Measurements from ENCODE around the gene MACC1.
"Not testable (repeated sequence)": the region's sequence is repeated elsewhere in the genome, so short reads cannot be mapped to it uniquely, and the experiment has no call there.

MACC1 gene

DNA sequence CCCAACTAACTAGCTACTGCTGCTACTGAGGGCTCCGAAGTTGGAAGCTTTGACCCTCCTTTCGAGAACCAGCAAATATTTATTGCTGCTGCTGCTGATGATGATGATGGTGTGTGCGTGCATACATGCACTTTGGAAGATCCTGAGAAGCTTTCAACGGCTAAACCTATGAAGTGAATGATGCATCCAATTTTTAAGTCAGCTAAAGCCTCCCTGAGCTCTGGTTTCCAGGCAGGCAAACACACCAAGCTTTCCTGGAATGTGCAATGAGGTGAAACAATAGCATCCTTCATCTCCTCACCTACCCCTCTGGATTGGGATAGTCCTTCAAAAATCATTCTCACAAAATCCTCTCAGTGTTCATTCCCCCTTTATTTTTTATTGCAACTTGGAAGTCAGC lies 13.9 kb downstream of the MACC1 start:
- DNase-seq: no peak

DNA sequence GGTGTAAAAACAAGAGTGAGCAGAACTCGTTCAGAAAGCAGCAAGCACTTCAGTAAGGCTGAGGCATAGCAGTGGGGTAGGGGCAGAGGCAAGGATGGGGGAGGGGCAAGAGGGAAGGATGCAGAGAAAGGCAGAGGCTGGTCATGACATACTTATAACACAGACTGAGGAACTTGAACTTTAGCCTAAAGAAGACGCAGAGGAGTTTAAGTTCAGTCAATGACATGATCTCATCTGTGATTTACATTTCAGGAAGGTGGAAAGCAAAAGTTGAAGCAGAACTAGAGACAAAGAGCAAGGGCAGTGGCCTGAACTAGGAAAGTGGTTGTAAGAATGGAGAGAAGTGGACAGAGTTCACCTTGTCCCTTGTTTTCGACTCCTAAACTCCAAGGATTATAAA lies 15.8 kb downstream of the MACC1 start:
- peak; percentile 34 for DNase-seq

DNA sequence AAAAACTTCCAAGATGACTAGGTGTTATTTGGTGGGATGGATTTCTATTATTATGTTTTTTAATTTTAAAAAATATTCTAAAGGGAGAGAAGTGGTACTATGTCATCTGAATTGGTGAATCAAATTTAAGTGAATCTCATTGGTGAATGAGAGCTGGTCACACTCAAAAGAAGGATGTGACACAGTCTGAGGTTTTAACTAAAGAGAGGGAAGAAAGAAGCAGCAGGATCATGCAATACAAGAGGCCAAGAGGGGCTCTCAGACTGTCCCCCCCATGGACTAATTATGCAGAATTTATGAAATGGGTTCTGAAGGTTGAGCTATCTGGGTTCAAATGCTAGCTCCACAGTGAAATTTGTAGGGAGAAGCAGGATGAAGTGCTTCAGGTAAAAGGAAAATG lies 16.2 kb downstream of the MACC1 start:
- no peak for DNase-seq

DNA sequence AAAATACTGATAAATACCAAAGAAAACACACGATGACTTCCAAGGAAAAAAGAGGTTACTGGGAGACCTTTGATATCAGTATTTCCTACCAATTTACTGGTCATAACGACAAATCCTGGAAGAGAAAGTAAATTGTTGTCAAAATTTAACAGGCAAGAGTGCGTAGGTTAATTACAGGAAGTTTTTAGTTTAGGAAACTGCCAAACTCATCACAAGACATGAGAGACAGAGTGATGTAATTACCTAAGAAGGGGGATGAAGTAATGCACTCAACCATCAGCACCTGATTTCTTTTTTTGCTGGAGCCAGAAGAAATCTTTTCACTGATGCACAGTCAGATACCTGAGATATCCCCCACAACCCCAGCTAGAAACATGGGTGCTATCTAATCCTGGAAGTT lies 16.8 kb downstream of the MACC1 start:
- DNase-seq: no peak

DNA sequence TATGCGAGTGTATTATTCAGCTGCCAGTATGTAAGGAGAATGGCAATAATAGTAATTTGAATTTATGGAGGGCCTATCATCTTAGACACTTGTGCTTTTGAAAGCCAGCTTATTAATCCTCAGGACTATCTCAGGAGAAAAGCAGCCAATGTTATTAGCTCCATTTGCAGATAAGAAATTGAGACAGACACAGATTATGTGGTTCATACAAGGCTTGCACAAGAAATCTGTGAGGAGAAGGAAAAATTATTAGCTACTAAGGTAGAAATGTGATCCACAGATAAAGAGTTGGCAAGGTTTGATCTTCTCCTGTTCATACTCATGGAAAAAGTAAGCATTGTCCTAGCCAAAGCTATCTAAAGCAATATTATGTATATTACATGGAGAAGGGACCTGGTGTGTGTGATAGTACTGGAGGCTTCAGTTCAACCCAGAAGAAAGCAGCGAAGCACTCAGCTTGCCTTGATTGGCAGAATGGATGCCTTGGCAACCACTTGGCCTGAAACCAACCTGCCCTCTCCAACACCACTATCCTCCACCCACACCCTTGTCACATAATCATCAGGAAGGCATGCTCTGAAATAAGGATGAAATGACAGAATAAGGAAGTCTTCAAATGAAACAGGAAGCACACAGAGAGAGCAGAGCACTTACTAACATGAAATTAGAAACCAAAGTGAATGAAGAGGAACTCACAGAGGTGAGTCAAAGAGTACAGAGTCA lies 18.0 kb downstream of the MACC1 start:
- peak; percentile 90 for DNase-seq

DNA sequence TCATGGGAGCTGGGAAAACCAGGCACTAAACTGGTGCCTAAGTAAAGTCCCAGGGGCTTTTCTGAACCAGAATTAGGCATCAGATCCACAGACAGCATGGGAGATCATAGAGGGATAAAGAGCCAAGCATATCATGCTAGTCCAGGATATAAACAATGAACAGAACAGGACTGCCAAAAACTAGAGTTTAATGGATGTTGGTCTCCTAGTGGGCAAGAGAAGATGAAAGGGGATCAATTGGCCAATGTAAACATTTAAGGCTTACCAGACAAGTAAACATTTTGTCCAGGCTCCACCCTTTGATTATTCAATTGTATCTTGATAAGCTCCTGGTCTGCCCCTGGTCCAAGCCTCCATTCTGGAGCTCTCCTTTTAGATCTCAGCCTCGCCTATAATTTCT lies 18.9 kb downstream of the MACC1 start:
- DNase-seq: no peak

DNA sequence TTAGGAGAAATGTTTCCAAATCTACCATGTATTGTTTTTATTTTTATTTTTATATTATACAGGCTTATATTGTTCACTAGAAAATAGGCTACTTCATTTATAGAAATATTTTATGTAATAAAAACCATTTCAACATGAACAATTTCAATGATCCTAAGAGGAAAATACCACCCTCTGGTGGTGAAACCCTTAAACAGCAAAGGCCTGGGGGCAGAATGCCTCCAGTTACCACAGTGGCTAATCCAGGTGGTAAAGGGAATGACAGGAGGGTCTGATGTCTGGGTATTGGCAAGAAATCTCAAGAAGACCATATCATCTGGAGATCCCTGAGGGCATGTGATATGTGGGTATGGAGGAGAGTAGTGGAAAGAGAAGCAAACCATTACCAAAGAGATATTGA lies 19.3 kb downstream of the MACC1 start:
- no peak for DNase-seq

DNA sequence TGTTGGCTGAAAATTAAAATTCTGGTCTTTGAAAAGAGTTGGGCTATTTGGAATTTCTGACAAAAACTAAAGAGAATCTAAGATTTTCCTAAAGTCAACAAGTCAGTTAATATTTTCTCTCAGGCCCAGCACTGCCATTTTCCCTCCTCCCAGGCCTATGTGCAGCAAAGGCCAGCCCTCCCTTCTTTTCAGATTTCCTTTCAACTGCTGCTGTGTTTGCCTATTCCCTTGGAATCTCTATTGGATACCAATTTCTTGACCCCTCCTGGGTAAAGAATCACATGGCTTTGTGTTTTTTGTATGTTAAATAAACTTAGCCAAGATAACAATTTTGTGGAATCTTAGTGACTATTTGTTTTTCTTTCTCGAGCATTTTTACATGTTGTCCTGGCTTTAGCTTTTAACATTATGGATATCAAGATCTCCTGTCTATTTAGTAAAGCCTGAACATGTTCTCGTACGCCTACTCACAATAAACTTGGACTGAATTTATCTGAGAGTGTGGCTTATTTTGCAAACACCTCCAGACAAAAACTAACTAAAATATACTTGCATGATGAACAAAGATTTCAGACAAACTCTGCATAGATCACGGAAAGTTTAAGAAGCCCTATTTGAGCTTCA lies 19.9 kb downstream of the MACC1 start:
- DNase-seq: no peak

DNA sequence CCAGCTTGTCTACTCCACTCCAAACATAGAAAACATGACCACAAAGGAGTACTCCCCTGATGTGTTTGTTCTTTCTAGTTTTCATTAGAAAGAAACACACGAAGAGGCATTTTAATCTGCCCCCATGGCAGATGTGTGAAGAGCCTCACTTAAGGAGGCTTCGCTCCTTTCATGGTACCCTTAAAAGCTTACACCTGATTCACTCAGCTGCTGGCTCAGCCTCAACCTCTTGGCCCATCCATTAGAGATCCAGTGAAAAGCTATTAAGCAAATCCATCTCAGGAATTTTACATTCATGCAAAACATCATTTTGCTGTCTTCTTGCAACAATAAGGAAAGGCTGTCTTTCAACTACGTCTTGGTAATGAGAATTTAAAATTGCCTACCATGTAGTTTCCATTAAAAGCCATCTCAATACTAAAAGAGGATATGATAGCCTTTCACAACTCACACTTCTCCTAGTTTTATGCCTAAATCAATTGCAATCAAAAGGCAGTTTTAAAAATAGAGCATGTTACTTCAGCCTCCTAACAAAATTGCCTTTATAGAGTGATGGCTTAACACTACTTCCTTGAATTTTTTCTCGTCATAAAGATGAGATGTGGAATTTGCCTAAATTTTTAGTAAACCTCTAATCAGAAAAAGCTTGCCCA lies 22.7 kb downstream of the MACC1 start:
- no peak for DNase-seq

DNA sequence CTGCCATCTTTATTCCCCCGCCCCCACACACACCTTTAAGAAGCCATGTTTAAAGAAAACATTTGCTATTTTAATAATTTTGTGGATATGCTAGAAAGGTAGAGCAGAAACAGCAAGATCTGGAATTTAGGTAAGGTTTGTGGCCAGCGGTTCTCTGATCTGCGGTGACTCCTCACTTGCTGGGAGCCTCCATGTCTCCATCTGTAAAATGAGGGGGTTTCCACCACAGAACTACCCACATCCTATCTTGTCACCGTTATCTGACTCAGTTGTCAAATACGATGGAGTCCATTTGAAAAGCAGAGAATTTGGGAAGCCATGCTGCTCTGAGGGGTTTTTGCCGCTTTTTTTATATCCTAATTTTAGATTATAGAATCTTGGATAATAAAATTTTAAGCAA lies 23.3 kb downstream of the MACC1 start:
- DNase-seq: no peak

DNA sequence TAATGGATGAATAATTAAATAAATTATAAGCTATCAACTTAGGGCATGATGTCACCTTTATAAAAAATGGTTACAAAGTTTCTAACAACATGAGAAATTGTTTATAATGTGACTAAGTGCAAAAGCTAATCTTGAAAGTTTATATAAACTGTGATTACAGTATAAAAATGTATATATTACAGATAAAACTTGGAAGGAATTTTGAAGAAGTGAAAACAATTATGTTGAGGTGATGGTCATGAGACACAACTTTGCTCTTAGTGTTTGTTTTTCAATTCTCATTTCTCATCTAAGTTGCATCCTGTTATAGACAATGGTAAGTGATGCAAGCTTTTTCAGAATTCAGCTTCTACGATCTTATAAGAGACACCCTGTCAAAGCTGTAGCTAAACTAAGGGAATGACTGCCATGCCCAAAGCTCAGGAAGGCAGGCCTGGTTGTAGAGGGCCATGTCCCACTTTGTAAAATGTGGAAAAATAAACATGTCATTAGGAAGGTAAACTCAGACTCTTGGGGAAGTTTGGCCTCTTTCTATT lies 23.9 kb downstream of the MACC1 start:
- no peak for DNase-seq

DNA sequence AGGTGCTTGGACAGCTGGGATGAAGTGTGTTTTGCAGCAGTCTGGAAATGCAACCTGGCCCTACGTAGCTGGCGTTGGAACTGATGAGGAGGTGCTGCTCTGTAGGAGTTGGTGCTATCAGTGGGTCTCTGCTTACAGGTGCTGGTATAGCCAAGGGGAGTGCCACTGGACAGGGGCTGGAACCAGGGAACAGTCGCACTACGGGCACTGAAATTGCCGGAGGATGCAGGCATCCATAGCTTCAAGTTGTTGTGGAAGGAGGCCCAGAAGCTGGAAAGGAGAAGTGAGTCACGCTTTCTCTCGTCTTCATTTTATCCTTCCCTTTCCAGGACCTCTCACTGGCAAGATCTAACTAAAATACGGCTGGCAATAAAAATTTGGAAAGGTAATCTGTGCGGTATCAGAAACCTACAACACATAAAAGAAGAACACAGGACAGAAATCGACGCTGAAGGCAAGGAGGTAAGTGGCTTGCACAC lies 25.8 kb downstream of the MACC1 start:
- no peak for DNase-seq

DNA sequence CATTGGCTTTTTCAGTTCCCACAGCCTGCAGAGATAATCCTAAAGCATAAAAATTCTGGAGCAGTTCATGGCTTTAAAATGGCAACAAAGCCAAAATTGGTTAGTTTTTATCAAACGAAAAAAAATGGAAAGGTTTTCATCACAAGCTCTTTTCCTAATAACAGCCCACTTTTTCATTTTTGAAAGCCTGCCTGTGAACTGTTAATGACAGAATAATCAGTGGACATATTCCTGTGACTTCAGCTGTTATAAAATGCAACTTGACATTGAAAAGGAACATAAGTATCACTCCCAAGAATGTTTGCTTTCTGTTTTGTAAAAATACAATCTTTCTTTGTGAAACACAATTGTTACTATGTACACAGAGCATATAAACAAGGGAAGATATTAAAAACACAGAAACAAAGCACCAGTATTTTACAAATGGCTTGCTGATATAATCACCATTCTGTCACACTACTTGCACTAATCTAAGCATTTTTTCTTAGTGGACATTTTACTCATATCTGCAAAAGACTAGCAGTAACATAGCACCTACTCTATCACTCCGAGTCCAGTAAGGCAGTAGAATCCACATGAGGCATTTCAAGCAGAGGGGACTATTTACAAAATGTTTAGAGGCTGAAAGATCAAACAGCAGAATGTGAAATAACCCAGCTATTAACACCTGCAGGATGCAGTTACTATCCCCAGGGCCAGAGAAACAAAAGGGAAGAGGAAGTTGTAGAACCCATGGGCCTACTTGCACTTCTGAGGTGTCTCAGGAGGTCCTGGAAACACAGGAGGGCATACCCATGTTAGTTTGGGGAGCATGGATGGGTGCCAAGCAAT lies 26.4 kb downstream of the MACC1 start:
- DNase-seq: no peak

DNA sequence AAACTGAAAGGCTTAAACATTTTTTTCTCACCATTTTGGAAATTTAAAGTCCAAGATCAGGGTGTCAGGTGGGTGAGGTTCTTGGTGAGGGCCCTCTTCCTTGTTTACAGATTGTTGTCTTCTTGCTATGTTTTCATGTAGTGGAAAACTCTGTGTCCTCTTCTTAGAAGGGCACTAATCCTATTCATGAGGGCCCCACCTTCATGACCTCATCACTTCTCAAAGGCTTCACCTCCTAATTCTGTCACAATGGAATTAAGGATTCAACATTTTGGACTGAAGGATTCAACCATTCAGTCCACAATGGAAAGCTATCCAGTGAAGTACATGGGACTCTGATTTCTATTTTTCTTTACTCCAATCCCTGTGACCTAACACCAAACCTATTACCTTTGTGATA lies 27.3 kb downstream of the MACC1 start:
- DNase-seq: no peak

DNA sequence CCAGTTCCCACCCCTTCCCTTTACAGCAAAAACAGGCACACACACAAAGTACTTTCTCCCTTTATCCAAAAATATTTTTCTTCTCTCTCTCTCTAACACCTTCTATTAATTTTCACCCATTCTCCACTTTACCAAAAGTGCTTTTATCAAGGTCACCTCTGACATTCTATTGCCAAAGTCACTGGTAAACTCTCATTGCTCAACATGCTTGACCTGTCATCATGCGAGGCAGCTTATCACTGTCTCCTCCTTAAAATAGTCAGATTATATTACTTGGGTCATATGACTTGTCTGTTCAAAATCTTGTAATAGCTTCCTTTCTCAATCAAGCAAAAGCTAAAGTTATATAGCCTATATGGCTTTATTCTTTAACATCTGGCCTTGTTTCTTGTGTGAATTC lies 28.6 kb downstream of the MACC1 start:
- no peak for DNase-seq

DNA sequence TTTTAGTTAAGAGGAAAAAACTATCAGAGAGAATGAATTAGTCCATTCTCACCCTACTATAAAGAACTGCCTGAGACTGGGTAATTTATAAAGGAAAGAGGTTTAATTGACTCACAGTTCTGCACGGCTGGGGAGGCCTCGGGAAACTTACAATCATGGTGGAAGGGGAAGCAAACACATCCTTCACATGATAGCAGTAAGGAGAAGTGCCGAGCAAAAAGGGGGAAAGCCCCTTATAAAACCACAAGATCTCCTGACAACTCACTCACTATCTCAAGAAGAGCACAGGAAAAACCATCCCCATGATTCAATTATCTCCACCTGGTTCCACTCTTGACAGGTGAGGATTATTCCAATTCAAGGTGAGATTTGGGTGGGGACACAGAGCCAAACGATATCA lies 29.3 kb downstream of the MACC1 start:
- not testable (repeated sequence) for DNase-seq

DNA sequence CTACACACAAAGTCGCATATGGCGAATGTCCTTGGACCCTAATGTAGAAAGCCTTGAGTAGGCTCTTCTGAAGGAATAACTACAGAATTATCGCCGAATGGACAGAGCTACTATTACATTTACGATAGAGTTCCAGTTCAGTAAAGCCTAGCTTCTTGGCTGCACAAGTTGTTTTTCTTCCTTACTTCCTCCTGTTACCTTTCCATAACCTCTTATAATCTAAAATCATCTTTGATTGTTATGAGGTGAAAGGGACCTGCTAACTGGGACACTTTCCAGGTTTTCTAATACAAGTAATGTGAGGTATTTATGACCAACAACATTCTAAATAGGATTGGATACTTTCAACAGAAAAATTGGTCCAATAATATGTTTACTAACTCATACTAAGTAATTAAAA lies 31.2 kb downstream of the MACC1 start:
- DNase-seq: no peak

DNA sequence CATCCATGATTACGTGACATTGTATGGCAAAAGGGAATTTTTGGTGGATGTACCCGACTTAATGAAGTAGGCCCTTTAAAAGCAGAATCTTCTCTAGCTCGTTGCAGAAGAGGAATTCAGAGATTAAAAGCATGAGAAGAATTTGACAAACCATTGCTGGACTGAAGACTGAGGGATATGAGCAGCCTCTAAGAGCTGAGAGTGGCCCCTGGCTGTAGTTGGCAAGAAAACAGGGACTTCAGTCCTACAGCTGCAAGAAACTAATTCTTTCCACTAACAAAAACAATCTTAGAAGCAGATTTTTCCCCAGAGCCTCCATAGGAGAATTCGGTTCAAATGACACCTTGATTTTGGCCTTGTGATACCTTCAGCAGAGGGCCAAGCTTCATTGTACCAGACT lies 34.1 kb downstream of the MACC1 start:
- no peak for DNase-seq

DNA sequence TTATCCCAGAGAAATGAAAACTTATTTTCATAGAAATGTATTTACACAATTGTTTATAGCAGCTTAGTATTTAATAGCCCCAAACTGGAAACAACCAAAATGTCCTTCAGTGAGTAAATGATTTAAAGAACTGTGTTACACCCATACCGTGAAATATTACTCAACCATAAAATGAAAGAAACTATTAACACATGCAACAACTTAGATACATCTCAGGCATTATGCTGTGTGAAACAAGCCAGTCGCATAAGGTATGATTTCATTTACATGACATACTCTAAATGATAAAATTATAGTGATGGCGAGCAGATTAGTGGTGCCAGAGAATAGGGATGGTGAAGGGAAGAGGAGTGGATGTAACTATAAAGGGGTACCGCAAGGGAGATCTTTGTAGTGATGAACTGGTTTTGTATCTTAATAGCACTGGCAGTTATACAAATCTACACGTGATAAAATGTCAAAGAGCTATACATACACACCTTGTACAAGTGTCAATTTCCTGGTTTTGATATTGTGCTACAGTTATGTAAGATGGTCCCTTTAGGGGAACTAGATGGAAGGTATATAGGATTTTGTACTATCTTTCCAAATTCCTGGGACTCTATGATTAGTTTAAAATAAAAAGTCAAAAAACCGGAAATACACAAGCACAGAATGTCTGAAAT lies 40.5 kb downstream of the MACC1 start:
- DNase-seq: no peak

DNA sequence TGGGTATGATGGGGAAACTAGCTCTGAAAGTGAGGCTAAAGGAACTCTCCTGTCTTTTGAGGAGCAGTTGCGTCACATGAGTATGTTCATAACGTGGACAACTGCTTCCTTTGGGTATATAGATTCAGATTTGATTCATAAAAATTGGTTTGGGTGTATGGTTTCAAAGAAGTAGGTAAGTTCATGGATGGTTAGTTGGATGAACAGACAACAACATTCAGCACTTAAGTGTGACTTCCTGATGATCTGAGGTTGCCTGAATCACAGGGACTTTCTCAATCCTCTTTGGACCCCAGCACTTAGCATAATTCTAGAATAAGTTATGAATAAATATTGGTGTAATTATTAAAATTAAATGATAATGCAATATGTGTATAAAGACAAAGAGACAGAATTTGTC lies 43.4 kb downstream of the MACC1 start:
- DNase-seq: no peak

DNA sequence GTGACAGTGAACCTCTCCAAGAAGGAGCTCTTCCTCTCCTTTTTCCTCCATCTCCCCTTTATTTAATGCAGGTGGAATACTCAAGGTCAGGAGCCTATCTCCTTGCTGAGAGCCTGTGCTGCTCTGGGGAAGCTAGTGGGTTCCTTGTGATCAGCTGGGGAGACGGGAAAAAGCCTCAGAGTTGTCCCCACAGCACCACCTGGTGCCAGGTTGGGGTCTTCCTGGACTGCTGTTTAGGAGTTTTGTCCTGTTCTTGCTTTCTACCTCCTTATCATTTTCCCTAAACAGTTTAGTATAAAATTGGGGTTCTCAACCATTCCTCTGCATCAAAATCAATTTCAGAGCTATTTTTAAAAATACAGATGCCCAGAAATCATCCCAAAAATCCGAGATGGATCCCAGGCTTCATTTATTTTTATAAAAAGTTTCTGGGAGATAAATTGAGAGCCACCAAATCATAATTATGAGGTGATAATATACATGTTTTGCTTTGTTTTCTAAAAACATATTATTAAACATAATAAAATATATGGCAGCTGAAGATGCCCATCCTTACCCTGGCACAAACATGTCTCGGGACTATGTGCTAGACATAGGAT lies 44.3 kb downstream of the MACC1 start:
- DNase-seq: peak; percentile 31

DNA sequence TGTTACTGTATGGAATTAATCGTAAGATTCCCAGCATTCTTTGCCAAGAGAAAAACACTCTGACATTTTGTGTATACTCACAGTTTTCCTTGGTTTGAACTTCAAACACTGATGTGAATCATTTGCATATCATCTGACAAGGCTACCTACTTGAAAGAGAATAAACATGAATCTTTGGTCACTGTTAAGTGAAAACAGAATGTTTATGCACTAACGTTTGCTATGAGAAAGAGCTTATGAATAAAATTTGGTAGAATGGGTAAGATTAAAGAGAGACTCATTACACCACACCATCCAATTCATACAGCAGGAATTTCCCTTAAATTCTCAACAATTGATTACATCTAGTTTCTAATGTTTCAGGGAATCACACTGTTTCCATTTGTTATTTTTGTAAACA lies 46.6 kb downstream of the MACC1 start:
- DNase-seq: no peak

Data from GDM1 (cell line).